G401.6 (cell line): ENCODE measurements around the gene UCP1.
"Not testable (repeated sequence)": the region's sequence is repeated elsewhere in the genome, so short reads cannot be mapped to it uniquely, and the experiment has no call there.

ENCODE experiments used
- FAIRE-seq: peaks from 2 replicates; lab custom pipeline; 2012; peaks lifted over from hg19 to GRCh38; lab: Jason Lieb, UNC

UCP1 gene

DNA sequence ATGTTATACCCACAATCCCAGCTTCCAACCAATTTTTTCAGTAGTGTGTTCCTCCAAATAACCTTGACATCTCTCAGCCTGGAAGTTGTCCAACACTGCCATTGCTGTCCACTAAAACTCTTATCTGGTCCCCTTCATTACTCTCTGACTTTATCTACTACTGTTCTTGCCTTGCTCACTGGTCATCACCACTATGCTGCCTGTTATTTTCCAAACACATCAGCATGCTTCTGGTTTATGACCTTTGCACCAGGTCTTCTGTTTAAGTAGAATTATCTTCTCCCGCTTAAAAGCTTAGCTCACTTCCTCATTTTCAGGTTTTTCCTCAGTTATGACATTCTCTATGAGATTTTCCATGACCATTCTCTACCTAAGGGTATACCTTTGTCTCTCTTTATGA, 39.3 kb downstream of the UCP1 start:
- FAIRE-seq: no peak

DNA sequence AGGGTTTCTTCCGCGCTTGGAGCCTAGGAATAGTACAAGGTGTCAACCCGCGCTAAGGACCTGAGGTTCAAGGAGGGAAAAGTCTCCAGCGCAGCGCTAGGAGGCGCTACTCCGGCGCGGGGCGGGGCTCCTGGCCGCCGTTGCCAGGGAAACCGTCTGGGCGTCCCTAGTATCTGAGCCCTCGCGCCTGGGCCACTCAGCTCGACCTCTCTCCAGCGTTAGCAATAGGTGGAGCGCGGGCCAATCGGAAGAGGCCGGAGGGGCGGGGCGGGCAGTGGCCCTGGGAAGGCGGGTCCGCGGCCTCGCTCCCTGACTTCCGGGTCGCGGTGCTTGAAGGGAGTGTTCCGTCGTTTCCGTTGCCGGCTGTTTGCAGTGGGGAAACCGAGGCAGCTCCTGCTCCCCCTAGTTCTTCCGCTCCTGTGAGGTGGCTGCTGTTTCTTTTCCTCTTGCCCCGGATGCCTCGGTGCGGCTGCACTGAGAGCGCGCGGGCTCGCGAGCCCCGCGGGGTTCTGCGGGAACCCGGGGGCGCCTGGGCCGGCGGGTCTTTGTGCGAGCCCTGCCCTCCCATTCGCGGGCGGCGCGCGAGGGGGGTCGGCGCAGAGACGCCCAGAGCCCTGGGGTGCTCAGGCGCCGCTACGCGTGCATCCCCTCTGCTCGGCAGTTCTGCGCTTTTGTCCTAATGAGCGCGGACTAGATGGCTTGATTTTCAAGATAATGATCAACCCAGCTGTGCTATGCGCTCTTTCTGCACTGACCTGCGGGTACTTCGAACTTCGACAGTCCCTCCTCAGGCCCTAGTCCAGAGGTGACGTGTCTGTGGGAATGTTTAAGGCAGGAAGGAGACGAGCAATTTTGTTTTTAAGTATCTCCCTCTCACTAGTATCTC, 44.7 kb downstream of the UCP1 start, which contains the start of gene ELMOD2:
TSS of gene ELMOD2 (plus strand) at position 312 of the 886 bp plus-strand sequence. CDS start 1,261 bp downstream, outside the sequence.
- FAIRE-seq: peak; percentile 98

DNA sequence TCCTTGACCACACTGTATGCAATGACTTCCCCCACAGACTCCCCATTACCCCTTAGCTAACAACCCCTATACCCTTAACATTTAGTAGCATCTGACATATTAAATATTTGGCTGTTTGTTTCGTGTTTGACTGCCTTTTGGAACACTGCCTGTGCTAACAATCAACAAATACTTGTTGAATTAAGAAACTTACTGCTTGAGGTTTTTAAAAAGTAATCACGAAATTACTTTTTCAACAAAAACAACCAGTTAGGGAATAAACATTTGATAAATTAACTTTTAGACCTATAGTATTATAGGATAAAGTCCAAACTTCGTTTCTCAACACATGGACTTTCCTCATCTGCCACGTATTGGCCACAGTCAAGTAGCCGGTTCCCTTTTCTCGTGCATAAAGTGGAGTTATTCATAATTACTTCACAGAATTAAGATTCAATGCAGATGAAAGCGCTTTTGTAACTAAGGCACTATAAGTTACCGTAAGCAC, 45.3 kb downstream of the UCP1 start:
- no peak for FAIRE-seq

DNA sequence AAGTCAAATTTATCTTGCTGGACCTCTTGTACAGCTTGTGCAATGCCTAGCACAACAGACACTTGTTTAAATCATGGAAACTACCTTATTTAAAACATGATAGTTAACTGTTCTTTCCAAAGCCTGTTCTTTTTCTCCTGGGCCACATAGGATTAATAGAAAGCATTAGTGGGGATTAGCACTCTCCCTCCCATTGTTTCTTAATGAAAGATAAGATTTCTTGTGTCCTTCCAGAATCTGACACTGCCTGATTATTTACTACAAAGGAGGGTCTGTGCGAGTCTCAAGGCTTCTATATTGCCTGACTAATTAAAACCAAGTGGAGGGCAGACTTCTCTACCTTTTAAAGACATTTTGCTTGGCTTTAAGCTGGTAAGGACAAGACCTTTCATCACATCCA, 53.3 kb downstream of the UCP1 start:
- FAIRE-seq: no peak

DNA sequence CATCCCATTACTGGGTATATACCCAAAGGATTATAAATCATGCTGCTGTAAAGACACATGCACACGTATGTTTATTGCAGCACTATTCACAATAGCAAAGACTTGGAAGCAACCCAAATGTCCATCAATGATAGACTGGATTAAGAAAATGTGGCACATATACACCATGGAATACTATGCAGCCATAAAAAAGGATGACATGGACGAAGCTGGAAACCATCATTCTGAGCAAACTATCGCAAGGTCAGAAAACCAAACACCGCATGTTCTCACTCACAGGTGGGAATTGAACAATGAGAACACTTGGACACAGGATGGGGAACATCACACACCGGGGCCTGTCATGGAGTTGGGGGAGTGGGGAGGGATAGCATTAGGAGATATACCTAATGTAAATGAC, 55.0 kb downstream of the UCP1 start:
- not testable (repeated sequence) for FAIRE-seq
